ENCODE measurements around the gene NRDE2.

DNA sequence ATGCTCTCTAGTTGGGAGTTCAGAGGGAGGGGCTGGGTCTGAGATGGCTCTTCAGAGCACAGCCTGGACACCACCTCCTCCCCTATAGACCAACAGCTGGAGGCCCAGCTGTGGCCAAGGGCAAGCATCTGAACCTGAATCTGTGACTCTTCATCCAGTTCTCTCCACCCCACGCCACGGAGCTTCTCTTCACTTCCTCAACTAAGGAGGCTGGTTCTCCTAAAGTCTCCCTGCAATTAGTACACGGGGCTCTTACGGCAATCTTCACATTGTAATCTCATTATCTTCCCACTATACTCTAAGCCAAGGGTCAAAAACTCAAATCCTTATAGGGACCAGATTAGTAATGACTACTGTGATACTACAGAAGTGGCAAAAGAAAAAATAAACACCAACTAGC, 9.8 kb downstream of the NRDE2 start:
- TF ChIP-seq, protein P1, sequence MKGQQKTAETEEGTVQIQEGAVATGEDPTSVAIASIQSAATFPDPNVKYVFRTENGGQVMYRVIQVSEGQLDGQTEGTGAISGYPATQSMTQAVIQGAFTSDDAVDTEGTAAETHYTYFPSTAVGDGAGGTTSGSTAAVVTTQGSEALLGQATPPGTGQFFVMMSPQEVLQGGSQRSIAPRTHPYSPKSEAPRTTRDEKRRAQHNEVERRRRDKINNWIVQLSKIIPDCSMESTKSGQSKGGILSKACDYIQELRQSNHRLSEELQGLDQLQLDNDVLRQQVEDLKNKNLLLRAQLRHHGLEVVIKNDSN (IDR thresholded peaks at IDR 0.05): no peak
- no peak for TF ChIP-seq TAF1 (IDR thresholded peaks at IDR 0.05; ENCODE audit: low read depth)
- TF ChIP-seq NFIC (IDR thresholded peaks at IDR 0.05): no peak
- TF ChIP-seq, protein P2, sequence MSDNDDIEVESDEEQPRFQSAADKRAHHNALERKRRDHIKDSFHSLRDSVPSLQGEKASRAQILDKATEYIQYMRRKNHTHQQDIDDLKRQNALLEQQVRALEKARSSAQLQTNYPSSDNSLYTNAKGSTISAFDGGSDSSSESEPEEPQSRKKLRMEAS (IDR thresholded peaks at IDR 0.05): no peak
- no peak for TF ChIP-seq CEBPB (IDR thresholded peaks at IDR 0.05)
- no peak for TF ChIP-seq YY1 (IDR thresholded peaks at IDR 0.05; ENCODE audit: low read depth)
- TF ChIP-seq TCF12 (IDR thresholded peaks at IDR 0.05; ENCODE audit: low read depth): no peak
